GM13977 (cell line): ENCODE measurements around the gene RPS6KA3.

Experiments
- DNase-seq: peaks from one replicate; pipeline ENCODE4 v3.0.0; 2012; ENCODE audit warnings: low spot score
- CTCF ChIP-seq: IDR thresholded peaks from 2 replicates; pipeline ENCODE4 v1.5.1; 2012; ENCODE audit warnings: mild to moderate bottlenecking, control low read depth; ENCODE audit not compliant: insufficient read depth; ENCODE audit errors: extremely low read depth, missing control alignments
- in situ Hi-C: fragments of 300-500 bp; cut with MboI; formaldehyde crosslinking; loops from one replicate; pipeline ENCODE4 v1.12.0; 2022; ENCODE audit warnings: low sequenced_read_pairs, low pct_unique_long_range_greater_than_20kb, mixed read lengths, inconsistent platforms; ENCODE audit not compliant: unreplicated experiment

The RPS6KA3 gene

GRCh38 chrX:20143561-20143960 is 123.1 kb downstream of the RPS6KA3 start:
- no peak for DNase-seq
- no peak for TF ChIP-seq CTCF
- in situ Hi-C loops, result no loop called here

GRCh38 chrX:20143111-20143510 is 123.6 kb downstream of the RPS6KA3 start:
- in situ Hi-C loops, result no loop called here
- no peak for DNase-seq
- TF ChIP-seq CTCF, result no peak

- in situ Hi-C loops, result no loop called here
- no peak for TF ChIP-seq CTCF
- peak; percentile 91 for DNase-seq
Observed at GRCh38 chrX:20141281-20142220, 125.2 kb downstream of the RPS6KA3 start, which contains the start of gene EIF1AX. TSS of gene EIF1AX (minus strand) at chrX:20141838. CDS start at chrX:20141640, 198 bp downstream.

GRCh38 chrX:20140420-20140819 is 126.3 kb downstream of the RPS6KA3 start:
- no peak for DNase-seq
- in situ Hi-C loops, result no loop called here
- no peak for TF ChIP-seq CTCF

GRCh38 chrX:20139966-20140365 is 126.7 kb downstream of the RPS6KA3 start:
- in situ Hi-C loops, result no loop called here
- TF ChIP-seq CTCF, result no peak
- no peak for DNase-seq

- DNase-seq, result no peak
- in situ Hi-C loops, result no loop called here
- TF ChIP-seq CTCF, result no peak
Observed at GRCh38 chrX:20135944-20136343, 130.8 kb downstream of the RPS6KA3 start.

- no peak for TF ChIP-seq CTCF
- no peak for DNase-seq
- in situ Hi-C loops, result no loop called here
Observed at GRCh38 chrX:20132666-20133065, 134.0 kb downstream of the RPS6KA3 start.
